Metanephros (tissue), 2 donors: ENCODE results near the gene LCE3C. TPM values are rescaled to one million over a fixed set of nuclear protein-coding genes. Genes with fewer than 3 reads are reported as not detected.

Experiments
- small RNA-seq: library from RNA; depleted of rRNA; stranded (forward); fragments of <200 nt; gene quantifications from one replicate; pipeline ENCODE3, GENCODE V24; 2014; ENCODE audit warnings: low replicate concordance
- total RNA-seq: library from RNA; depleted of rRNA; stranded (reverse); fragments of >200 nt; gene quantifications from one replicate; pipeline ENCODE4 v1.2.3, GENCODE V29; 2014

Gene LCE3C
- total RNA-seq, result not detected

GRCh38 chr1:152599934-152600333 is at the start of gene LCE3C:
Gene LCE3C (plus strand): TSS chr1:152600234. CDS start chr1:152600732, 498 bp downstream.

GRCh38 chr1:152566681-152567080 is 33.4 kb upstream of the LCE3C start, which contains the start of gene LCE3E:
Gene LCE3E (minus strand): TSS chr1:152566780. CDS start chr1:152566208, 572 bp downstream.

GRCh38 chr1:152580433-152580832 is 19.6 kb upstream of the LCE3C start, which contains the start of gene LCE3D:
Gene LCE3D (minus strand): TSS chr1:152580516. CDS start chr1:152579936, 580 bp downstream.

GRCh38 chr1:152613511-152613910 is 13.5 kb downstream of the LCE3C start, which contains the start of gene LCE3B:
Gene LCE3B (plus strand): TSS chr1:152613811. CDS start chr1:152613811, 0 bp downstream.

GRCh38 chr1:152622803-152623202 is 22.8 kb downstream of the LCE3C start, which contains the start of gene LCE3A:
Gene LCE3A (minus strand): TSS chr1:152623103. CDS start chr1:152623103, 0 bp downstream.

Small RNA genes within 50 kb of the gene (small RNA-seq; reads per million reads assigned to genes)
- not detected for gene LCE3A
- not detected for gene LCE3B

Other genes with a start within 250 kb of the LCE3C start
- 0.06 TPM for gene FLG2, start 240.2 kb upstream of the LCE3C start, total RNA-seq
- not detected for gene CRNN, start 186.0 kb upstream of the LCE3C start, total RNA-seq
- gene LCE5A, start 89.4 kb upstream of the LCE3C start, total RNA-seq, result not detected
- not detected for gene CRCT1, start 85.8 kb upstream of the LCE3C start, total RNA-seq
- gene LCE3E, start 33.5 kb upstream of the LCE3C start, total RNA-seq, result not detected
- not detected for gene LCE3D, start 19.7 kb upstream of the LCE3C start, total RNA-seq
- gene LCE3B, start 13.6 kb downstream of the LCE3C start, total RNA-seq, result not detected
- not detected for gene LCE3A, start 22.9 kb downstream of the LCE3C start, total RNA-seq
- gene LCE2D, start 63.1 kb downstream of the LCE3C start, total RNA-seq, result not detected
- not detected for gene LCE2C, start 75.0 kb downstream of the LCE3C start, total RNA-seq
- gene LCE2B, start 85.9 kb downstream of the LCE3C start, total RNA-seq, result not detected
- not detected for gene LCE2A, start 98.1 kb downstream of the LCE3C start, total RNA-seq
- gene LCE4A, start 107.9 kb downstream of the LCE3C start, total RNA-seq, result not detected
- gene KPRP, start 157.8 kb downstream of the LCE3C start, total RNA-seq, result not detected
- not detected for gene LCE1F, start 174.9 kb downstream of the LCE3C start, total RNA-seq
- gene LCE1E, start 186.0 kb downstream of the LCE3C start, total RNA-seq, result not detected
- gene LCE1D, start 196.5 kb downstream of the LCE3C start, total RNA-seq, result not detected
- gene LCE1C, start 206.4 kb downstream of the LCE3C start, total RNA-seq, result not detected
- not detected for gene LCE1B, start 211.7 kb downstream of the LCE3C start, total RNA-seq
- gene LCE1A, start 227.2 kb downstream of the LCE3C start, total RNA-seq, result not detected
- gene LCE6A, start 242.6 kb downstream of the LCE3C start, total RNA-seq, result not detected